GM12891 (cell line): Measurements from ENCODE around the gene CADPS.

Experiments used
- PAX5 ChIP-seq: IDR thresholded peaks from 2 replicates; pipeline ENCODE4 v1.6.1; 2011; ENCODE audit warnings: low read length, moderate library complexity, mild to moderate bottlenecking; ENCODE audit not compliant: insufficient read depth, severe bottlenecking
- POLR2A ChIP-seq: IDR thresholded peaks from 2 replicates; pipeline ENCODE4 v1.6.1; 2011; ENCODE audit warnings: low read depth, low read length, control low read depth
- POLR2AphosphoS5 ChIP-seq: IDR thresholded peaks from 2 replicates; pipeline ENCODE4 v1.6.1; 2011; ENCODE audit warnings: low read depth, low read length, control low read depth
- POU2F2 ChIP-seq: IDR thresholded peaks from 2 replicates; pipeline ENCODE4 v1.6.1; 2011; ENCODE audit warnings: low read depth, mild to moderate bottlenecking, control low read depth, low read length, moderate library complexity
- SPI1 ChIP-seq: IDR thresholded peaks from 2 replicates; pipeline ENCODE4 v1.6.1; 2011; ENCODE audit warnings: low read depth, low read length, control low read depth
- TAF1 ChIP-seq: IDR thresholded peaks from 2 replicates; pipeline ENCODE4 v1.6.1; 2011; ENCODE audit warnings: low read depth, low read length, control low read depth

DNA sequence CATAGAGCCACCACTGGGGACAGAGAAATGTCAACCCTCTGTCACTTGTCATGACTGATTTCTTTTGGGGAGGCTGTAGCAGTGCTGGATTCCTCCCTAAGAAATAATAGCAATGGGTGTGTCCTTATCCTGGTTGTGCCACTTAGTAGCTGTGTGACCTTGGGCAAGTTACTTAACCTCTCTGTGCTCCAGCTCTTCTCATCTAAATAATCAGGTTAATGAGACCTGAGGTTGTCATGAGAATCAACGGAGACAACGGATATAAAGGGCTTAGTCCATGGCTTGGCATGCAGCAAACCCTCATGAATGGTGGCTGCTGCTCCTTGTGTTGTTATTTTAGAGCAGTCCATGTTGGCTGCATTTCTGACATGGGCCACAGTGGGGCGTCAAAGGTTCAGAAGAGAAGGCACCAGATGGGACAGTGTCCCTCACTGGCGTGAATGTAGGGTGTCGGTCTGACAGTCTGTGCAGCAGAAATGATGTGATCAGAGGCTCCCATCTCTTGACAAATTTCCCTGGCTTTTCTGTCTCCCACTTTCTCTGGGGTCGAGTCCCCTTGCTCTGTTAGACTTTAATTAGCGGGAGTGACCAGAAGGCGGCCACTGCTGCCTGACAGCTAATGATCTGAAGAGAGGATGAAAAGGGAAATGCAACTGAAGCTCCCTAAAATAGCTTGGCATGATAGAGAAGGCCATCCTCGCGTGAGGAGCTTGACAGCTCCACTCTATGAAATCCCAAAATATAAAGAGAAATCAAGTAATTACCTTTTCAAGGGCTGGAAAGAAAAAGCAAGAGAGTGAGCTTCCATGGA is 209.4 kb downstream of the CADPS start:
- no peak for TF ChIP-seq TAF1
- TF ChIP-seq POLR2A: no peak
- no peak for TF ChIP-seq POLR2AphosphoS5
- no peak for TF ChIP-seq POU2F2
- no peak for TF ChIP-seq SPI1
- TF ChIP-seq PAX5: no peak
